ENCODE measurements around the gene ERICH6B.

DNA sequence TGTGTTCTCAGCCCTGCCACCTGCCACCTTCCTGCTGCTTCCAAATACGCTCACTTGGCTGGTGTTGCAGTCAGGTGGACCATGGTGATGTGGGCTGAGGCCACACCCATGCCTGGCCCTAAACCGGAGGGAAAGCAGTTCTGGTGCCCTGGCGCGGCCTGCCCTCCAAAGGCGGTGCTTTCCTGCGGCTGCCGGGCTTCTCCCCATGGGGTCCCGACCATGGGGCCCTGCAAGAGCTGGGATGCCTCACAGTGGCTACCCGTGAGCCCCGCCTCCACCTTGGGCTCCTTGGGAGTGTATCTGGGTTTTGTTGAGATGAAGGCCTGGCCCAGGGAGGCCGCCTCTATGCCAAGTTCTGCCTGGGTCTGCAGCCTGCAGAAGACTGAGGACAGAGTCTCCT is 73.7 kb downstream of the ERICH6B start:
- TF ChIP-seq, protein P1, sequence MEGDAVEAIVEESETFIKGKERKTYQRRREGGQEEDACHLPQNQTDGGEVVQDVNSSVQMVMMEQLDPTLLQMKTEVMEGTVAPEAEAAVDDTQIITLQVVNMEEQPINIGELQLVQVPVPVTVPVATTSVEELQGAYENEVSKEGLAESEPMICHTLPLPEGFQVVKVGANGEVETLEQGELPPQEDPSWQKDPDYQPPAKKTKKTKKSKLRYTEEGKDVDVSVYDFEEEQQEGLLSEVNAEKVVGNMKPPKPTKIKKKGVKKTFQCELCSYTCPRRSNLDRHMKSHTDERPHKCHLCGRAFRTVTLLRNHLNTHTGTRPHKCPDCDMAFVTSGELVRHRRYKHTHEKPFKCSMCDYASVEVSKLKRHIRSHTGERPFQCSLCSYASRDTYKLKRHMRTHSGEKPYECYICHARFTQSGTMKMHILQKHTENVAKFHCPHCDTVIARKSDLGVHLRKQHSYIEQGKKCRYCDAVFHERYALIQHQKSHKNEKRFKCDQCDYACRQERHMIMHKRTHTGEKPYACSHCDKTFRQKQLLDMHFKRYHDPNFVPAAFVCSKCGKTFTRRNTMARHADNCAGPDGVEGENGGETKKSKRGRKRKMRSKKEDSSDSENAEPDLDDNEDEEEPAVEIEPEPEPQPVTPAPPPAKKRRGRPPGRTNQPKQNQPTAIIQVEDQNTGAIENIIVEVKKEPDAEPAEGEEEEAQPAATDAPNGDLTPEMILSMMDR (IDR thresholded peaks at IDR 0.05; ENCODE audit: borderline replicate concordance, extremely low read depth, low read length, poor library complexity, severe bottlenecking) = no peak
- no peak for TF ChIP-seq EZH2 (IDR thresholded peaks at IDR 0.05; ENCODE audit: borderline replicate concordance, low read depth, low read length, severe bottlenecking)

Measured in DND-41 (cell line).